ENCODE measurements around the gene PWP2. TPM values are rescaled to one million over a fixed set of nuclear protein-coding genes. Genes with fewer than 3 reads are reported as not detected.

The PWP2 gene
- total RNA-seq, 2 donors from 2014 or later, result 10.7 to 14.9 TPM

DNA sequence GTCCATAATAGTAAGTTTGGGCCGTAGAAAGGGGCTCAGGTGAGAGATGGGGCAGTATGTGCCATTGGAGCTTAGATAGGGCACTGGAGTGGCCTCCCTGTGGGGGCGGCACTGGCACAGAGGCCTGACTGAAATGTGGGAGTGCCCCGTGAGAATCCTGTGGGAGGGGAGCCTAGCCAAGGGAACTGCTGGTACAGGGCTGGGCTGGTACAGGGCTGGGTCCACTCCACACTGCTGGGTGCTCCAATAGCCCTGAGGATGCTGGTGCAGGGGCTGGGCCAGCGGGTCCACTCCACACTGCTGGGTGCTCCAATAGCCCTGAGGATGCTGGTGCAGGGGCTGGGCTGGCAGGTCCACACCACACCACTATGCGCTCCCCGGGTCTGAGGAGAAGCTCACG lies 44.8 kb upstream of the PWP2 start:
- Histone ChIP-seq H3K4me3 (no peak overlapping the region), H3K9me3 (no peaks in the 10 kb centered on the region), H3K27me3 (replicated peaks; ENCODE audit: insufficient read depth) (no peaks in the 10 kb centered on the region), H3K4me1 (replicated peaks) (no peaks in the 10 kb centered on the region), H3K36me3 (no peaks in the 10 kb centered on the region), H3K27ac (no peak overlapping the region)
- 90% methylated on average over 7 of the region's 7 CpGs for WGBS
- intact Hi-C loops (cut with DNase I), result no loop called here
- no peak for DNase-seq (ENCODE audit: low spot score)
- TF ChIP-seq POLR2A (IDR thresholded peaks at IDR 0.05) (no peak), POLR2AphosphoS5 (IDR thresholded peaks at IDR 0.05) (no peak)
- TF ChIP-seq, protein P1, sequence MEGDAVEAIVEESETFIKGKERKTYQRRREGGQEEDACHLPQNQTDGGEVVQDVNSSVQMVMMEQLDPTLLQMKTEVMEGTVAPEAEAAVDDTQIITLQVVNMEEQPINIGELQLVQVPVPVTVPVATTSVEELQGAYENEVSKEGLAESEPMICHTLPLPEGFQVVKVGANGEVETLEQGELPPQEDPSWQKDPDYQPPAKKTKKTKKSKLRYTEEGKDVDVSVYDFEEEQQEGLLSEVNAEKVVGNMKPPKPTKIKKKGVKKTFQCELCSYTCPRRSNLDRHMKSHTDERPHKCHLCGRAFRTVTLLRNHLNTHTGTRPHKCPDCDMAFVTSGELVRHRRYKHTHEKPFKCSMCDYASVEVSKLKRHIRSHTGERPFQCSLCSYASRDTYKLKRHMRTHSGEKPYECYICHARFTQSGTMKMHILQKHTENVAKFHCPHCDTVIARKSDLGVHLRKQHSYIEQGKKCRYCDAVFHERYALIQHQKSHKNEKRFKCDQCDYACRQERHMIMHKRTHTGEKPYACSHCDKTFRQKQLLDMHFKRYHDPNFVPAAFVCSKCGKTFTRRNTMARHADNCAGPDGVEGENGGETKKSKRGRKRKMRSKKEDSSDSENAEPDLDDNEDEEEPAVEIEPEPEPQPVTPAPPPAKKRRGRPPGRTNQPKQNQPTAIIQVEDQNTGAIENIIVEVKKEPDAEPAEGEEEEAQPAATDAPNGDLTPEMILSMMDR (IDR thresholded peaks at IDR 0.05), result no peak

GRCh38 chr21:44063151-44063912 lies 43.9 kb upstream of the PWP2 start:
- Histone ChIP-seq H3K4me3 (no peak overlapping the region), H3K36me3 (no peaks in the 10 kb centered on the region), H3K27me3 (replicated peaks; ENCODE audit: insufficient read depth) (no peaks in the 10 kb centered on the region), H3K27ac (no peak overlapping the region), H3K4me1 (replicated peaks) (no peaks in the 10 kb centered on the region), H3K9me3 (no peaks in the 10 kb centered on the region)
- TF ChIP-seq POLR2A (IDR thresholded peaks at IDR 0.05), result no peak
- TF ChIP-seq, protein P1 (IDR thresholded peaks at IDR 0.05), result no peak
- intact Hi-C loops (cut with DNase I), result no loop called here
- 94% methylated on average over 19 of the region's 19 CpGs for WGBS
- DNase-seq (ENCODE audit: low spot score), result no peak

DNA sequence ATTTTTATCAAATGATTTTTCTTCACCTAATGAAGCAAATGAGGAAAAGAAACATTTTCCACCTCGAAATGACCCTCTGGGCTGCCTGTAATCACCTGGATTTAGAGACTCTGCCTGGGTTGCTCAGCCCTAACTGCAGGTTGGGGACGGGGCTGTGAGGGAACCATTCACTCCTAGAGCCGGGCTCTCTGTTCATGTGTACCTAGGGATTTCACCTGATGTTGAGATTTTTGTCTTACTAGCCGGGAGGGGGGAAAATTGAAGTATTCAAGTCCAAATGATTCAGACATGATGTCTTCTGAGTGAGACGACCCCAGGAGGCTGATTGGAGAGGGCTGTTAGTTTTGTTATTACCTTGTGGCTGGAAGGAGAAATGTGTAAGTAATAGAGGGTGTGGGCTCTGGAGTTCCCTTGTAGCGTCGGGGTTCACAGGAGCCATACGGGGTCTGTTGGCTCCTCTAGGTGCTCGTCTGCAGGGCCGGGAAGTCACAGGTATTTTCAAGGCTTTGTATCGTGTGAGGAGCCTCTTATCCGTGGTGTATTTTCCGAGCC lies 42.3 kb upstream of the PWP2 start:
- intact Hi-C loops (cut with DNase I), result no loop called here

GRCh38 chr21:44065428-44065827 lies 41.8 kb upstream of the PWP2 start:
- H3K9me3 ChIP-seq, result no peaks in the 10 kb centered on the region
- no peaks in the 10 kb centered on the region for H3K27me3 ChIP-seq (replicated peaks; ENCODE audit: insufficient read depth)
- WGBS, result 79% methylated on average over 9 of the region's 9 CpGs
- H3K36me3 ChIP-seq, result no peaks in the 10 kb centered on the region
- no peaks in the 10 kb centered on the region for H3K4me1 ChIP-seq (replicated peaks)
- DNase-seq (ENCODE audit: low spot score), result no peak
- no peak overlapping the region for H3K27ac ChIP-seq
- H3K4me3 ChIP-seq, result no peak overlapping the region
- TF ChIP-seq, protein P1 (IDR thresholded peaks at IDR 0.05), result no peak
- TF ChIP-seq POLR2A (IDR thresholded peaks at IDR 0.05) (no peak), POLR2AphosphoS5 (IDR thresholded peaks at IDR 0.05) (no peak)
- intact Hi-C loops (cut with DNase I), result no loop called here

More for the DNA sequence above, 42.3 kb upstream of the PWP2 start:
- no peaks in the 10 kb centered on the region for H3K9me3 ChIP-seq
- DNase-seq (ENCODE audit: low spot score), result no peak
- no peaks in the 10 kb centered on the region for H3K27me3 ChIP-seq (replicated peaks; ENCODE audit: insufficient read depth)
- no peaks in the 10 kb centered on the region for H3K36me3 ChIP-seq
- TF ChIP-seq POLR2A (IDR thresholded peaks at IDR 0.05) (no peak), POLR2AphosphoS5 (IDR thresholded peaks at IDR 0.05) (no peak)
- TF ChIP-seq, protein P1 (IDR thresholded peaks at IDR 0.05), result no peak
- H3K4me3 ChIP-seq, result no peak overlapping the region
- 91% methylated on average over 13 of the region's 13 CpGs for WGBS
- no peak overlapping the region for H3K27ac ChIP-seq
- no peaks in the 10 kb centered on the region for H3K4me1 ChIP-seq (replicated peaks)

- H3K27ac ChIP-seq, result no peak overlapping the region
- TF ChIP-seq POLR2A (IDR thresholded peaks at IDR 0.05) (no peak), POLR2AphosphoS5 (IDR thresholded peaks at IDR 0.05) (no peak)
- TF ChIP-seq, protein P1 (IDR thresholded peaks at IDR 0.05), result no peak
- no peaks in the 10 kb centered on the region for H3K9me3 ChIP-seq
- no peaks in the 10 kb centered on the region for H3K27me3 ChIP-seq (replicated peaks; ENCODE audit: insufficient read depth)
- no peak for DNase-seq (ENCODE audit: low spot score)
- WGBS, result 90% methylated on average over 10 of the region's 10 CpGs
- intact Hi-C loops (cut with DNase I), result no loop called here
- no peak overlapping the region for H3K4me3 ChIP-seq
- no peaks in the 10 kb centered on the region for H3K4me1 ChIP-seq (replicated peaks)
- H3K36me3 ChIP-seq, result no peaks in the 10 kb centered on the region
Measured at GRCh38 chr21:44066116-44066515, 41.1 kb upstream of the PWP2 start.
